ENCODE results near the gene IRF8. TPM values are rescaled to one million over a fixed set of nuclear protein-coding genes. Genes with fewer than 3 reads are reported as not detected.

Gene IRF8
- total RNA-seq, 2 experiments from 2014 or later = 221 to 224 TPM

GRCh38 chr16:85900027-85900792 is 1.2 kb downstream of the IRF8 start:
- Mint-ChIP-seq H3K9me3 (no peaks in the 10 kb centered on the region), H3K36me3 (ENCODE audit: low read depth) (peaks cover 60% of the 10 kb centered on the region), H3K27me3 (no peaks in the 10 kb centered on the region), H3K4me1 (ENCODE audit: low read depth) (peaks cover 52% of the 10 kb centered on the region), H3K27ac (peak overlapping the region; percentile 90), H3K4me3 (peak overlapping the region; percentile 86)
- DNase-seq = no peak
- ChIA-PET CTCF (interaction anchor here (0.8 to 11.6 kb wide), 6 partner anchors 9 to 88 kb away, joined by 3 to 148 read pairs (median 4); no protein-coding TSS in a partner anchor), POLR2A (interaction anchor here (0.8 to 13.1 kb wide), 19 partner anchors 8 to 116 kb away, joined by 3 to 141 read pairs (median 4); no protein-coding TSS in a partner anchor)
- intact Hi-C loops (cut with micrococcal nuclease) = loop anchor here (5.0 kb wide), 1 partner anchor 87 kb away; no protein-coding TSS in a partner anchor
- no peak for ATAC-seq
- no peak for TF ChIP-seq CTCF (IDR thresholded peaks at IDR 0.05)

- H3K9me3 Mint-ChIP-seq = no peaks in the 10 kb centered on the region
- peak overlapping the region; percentile 90 for H3K27ac Mint-ChIP-seq
- no peak for DNase-seq
Observed at GRCh38 chr16:85901110-85901509, 2.1 kb downstream of the IRF8 start.

GRCh38 chr16:85901773-85902365 is 2.9 kb downstream of the IRF8 start:
- H3K36me3 Mint-ChIP-seq (ENCODE audit: low read depth) = peaks cover 77% of the 10 kb centered on the region
- peak overlapping the region; percentile 86 for H3K4me3 Mint-ChIP-seq
- CTCF ChIA-PET = interaction anchor here (0.9 to 11.6 kb wide), 15 partner anchors 9 to 118 kb away, joined by 3 to 148 read pairs (median 3); no protein-coding TSS in a partner anchor
- DNase-seq = no peak
- intact Hi-C loops (cut with micrococcal nuclease) = loop anchor here (5.0 kb wide), 1 partner anchor 85 kb away; no protein-coding TSS in a partner anchor
- H3K4me1 Mint-ChIP-seq (ENCODE audit: low read depth) = peaks cover 69% of the 10 kb centered on the region
- TF ChIP-seq CTCF (IDR thresholded peaks at IDR 0.05) = no peak
- H3K27ac Mint-ChIP-seq = peak overlapping the region; percentile 90
- H3K9me3 Mint-ChIP-seq = no peaks in the 10 kb centered on the region
- ATAC-seq = no peak
- POLR2A ChIA-PET = interaction anchor here (0.6 to 13.1 kb wide), 27 partner anchors 10 to 1595 kb away, joined by 3 to 141 read pairs (median 3); no protein-coding TSS in a partner anchor
- no peaks in the 10 kb centered on the region for H3K27me3 Mint-ChIP-seq

More at GRCh38 chr16:85901110-85901509, 2.1 kb downstream of the IRF8 start:
- ChIA-PET POLR2A (interaction anchor here (0.8 to 13.1 kb wide), 13 partner anchors 9 to 90 kb away, joined by 3 to 141 read pairs (median 3); no protein-coding TSS in a partner anchor), CTCF (interaction anchor here (1.9 to 11.6 kb wide), 4 partner anchors 8 to 87 kb away, joined by 4 to 148 read pairs (median 36); no protein-coding TSS in a partner anchor)
- Mint-ChIP-seq H3K27me3 (no peaks in the 10 kb centered on the region), H3K4me3 (peak overlapping the region; percentile 86), H3K4me1 (ENCODE audit: low read depth) (peaks cover 61% of the 10 kb centered on the region), H3K36me3 (ENCODE audit: low read depth) (peaks cover 69% of the 10 kb centered on the region)
- TF ChIP-seq CTCF (IDR thresholded peaks at IDR 0.05) = no peak
- intact Hi-C loops (cut with micrococcal nuclease) = loop anchor here (5.0 kb wide), 1 partner anchor 86 kb away; no protein-coding TSS in a partner anchor
- no peak for ATAC-seq

GRCh38 chr16:85902366-85903155 is 3.6 kb downstream of the IRF8 start:
- Mint-ChIP-seq H3K27ac (peak overlapping the region; percentile 90), H3K9me3 (no peaks in the 10 kb centered on the region), H3K36me3 (ENCODE audit: low read depth) (peaks cover 80% of the 10 kb centered on the region), H3K27me3 (no peaks in the 10 kb centered on the region), H3K4me1 (ENCODE audit: low read depth) (peaks cover 69% of the 10 kb centered on the region), H3K4me3 (peak overlapping the region; percentile 86)
- DNase-seq (peak; percentile 87), ATAC-seq (peak; percentile 71)
- ChIA-PET POLR2A (interaction anchor here (0.6 to 13.1 kb wide), 27 partner anchors 8 to 1594 kb away, joined by 3 to 141 read pairs (median 4); no protein-coding TSS in a partner anchor), CTCF (interaction anchor here (0.9 to 11.6 kb wide), 16 partner anchors 8 to 117 kb away, joined by 3 to 148 read pairs (median 4); no protein-coding TSS in a partner anchor)
- TF ChIP-seq CTCF (IDR thresholded peaks at IDR 0.05) = no peak
- intact Hi-C loops (cut with micrococcal nuclease) = loop anchor here (5.0 kb wide), 1 partner anchor 85 kb away; no protein-coding TSS in a partner anchor

Data from activated CD8-positive, alpha-beta T cell treated with anti-CD3 and anti-CD28 coated beads for 36 hours (primary cell).